Colon (tissue), 2 donors: ENCODE results near the gene PISD.
"Not testable (repeated sequence)": the region's sequence is repeated elsewhere in the genome, so short reads cannot be mapped to it uniquely, and the experiment has no call there.

Source experiments
- FAIRE-seq: peaks from 2 replicates; lab custom pipeline; 2012; peaks lifted over from hg19 to GRCh38; lab: Jason Lieb, UNC
- donor health status: control.
- donor health status: control.

Gene PISD

DNA sequence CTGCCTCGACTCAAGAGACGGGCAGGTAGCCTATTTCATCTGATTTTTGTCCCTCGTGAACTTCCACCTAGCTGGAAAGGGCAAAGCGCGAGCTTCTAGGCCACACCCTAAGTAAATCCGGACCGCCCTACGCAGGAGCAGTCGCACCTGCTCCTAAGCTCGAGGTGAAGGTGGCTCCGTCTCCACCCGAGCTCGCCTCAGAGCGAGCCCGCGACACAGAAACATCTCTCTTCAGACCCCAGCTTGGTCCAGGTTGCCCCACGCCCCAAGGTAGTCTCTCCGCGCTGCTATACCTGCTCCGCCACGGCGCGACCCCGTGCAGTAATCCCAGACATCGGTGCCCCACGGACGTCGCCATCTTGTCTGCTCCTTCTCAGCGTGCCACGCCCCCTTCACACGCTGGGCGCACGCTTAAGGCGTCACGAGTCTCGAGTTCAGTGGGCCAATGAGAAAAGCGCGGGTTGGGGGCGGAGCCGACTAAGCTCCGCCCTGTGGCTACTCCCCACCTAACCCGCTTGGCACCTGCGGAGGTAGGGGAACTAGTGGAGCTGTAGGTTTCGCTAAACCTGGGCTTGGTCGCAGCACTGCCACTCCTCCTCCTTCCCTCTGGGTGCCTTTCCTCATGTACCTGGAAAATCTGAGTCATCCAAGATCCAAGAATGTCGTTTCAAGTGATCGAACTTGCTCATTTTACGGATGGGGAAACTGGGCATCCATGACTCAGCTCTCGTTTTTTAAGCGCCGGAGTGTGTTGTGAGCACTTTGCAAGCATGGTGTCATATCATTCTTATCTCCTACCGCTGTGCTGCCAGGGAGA, at the start of gene PISD:
TSS of gene PISD (minus strand) at position 365 of the 817 bp plus-strand sequence. CDS start at position 358, 7 bp downstream.
- no peak for FAIRE-seq

- FAIRE-seq: not testable (repeated sequence)
Measured at GRCh38 chr22:31711226-31711625, 49.2 kb upstream of the PISD start.

DNA sequence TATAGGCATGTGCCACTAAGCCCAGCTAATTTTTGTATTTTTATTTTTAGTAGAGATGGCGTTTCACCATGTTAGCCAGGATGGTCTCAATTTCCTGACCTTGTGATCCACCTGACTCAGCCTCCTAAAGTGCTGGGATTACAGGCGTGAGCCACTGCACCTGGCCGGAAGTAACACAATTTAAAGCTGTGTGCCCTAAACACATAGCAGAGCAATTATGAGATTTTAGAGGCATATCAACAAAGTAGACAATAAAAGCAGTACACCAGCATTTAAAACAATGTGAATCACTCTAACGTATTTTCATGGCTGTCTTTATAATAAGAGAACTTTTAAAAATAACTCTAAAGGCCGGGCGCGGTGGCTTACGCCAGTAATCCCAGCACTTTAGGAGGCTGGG, 45.5 kb upstream of the PISD start:
- FAIRE-seq: no peak

GRCh38 chr22:31695423-31695822, 33.4 kb upstream of the PISD start:
- no peak for FAIRE-seq

DNA sequence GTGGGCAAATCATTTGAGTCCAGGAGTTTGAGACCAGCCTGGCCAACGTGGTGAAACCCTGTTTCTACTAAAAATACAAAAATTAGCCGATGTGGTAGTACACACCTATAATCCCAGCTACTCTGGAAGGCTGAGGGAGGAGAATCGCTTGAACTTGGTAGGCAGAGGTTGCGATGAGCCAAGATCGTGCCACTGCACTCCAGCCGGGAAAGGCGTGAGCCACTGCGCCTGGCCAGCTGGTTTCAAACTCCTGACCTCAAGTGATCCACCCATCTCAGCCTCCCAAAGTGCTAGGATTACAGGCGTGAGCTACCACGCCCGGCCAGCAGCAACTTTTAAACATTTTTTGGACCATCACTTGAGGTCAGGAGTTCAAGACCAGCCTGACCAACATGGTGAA, 32.0 kb upstream of the PISD start:
- FAIRE-seq: not testable (repeated sequence)

GRCh38 chr22:31692186-31692886, 30.3 kb upstream of the PISD start:
- FAIRE-seq: no peak

DNA sequence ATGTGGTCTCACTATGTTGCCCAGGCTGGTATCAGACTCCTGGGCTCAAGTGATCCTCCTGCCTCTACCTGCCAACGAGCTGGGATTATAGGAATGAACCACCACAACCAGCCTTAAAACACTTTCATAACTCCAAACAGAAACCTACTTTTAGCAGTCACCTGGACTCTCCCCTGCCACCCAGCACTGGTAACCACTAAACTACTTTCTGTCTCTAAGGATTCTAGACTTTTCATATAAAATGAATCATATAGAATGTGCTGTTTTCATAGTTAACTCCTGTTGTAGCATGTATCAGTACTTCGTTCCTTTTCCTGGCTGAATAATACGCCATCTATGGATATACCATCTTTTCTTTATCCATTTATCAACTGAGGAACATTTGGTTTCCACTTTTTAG, 29.4 kb upstream of the PISD start:
- no peak for FAIRE-seq

DNA sequence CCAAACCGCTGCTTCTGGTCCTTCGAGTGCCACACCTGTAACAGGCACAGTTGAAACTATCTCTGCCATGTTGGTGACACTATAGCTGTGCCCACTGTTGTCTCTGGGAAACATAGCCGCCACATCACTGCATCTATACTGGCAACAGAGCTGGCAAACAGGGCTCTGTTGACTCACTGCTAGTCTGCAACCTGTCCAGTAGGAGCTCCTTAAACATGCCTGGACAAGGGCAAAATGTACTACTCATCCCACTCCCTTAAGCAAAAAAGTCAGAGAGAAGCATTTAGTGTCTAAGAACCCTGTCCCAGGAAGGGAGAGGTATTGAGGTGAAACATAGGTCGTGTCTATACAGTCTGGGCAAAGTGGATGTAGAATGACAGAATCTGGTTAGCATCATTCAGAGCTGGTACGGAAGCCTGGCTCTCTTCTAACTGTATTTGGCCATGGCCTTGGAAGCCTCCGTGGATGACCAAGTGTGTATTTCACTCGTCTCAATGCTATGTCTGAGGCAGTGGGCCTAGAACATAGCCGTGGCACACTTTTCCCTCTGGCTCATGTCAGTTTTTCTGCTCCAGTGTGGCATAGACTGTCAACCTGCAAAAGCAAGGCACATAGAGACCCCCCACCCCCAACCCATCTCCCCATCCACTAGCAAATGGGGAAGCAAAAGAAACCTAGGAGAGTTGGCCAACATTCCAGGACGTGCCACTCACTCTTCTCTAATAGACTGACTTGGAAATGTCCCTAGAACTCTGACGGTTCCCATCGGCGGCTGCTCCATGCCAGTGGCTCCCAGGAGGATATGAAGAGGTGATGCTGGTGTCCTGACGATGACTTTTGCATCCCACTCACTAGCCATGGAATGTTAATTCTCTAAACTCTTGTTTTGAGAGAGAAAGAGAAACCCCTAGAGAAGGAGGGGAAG, 21.4 kb upstream of the PISD start:
- FAIRE-seq: no peak

DNA sequence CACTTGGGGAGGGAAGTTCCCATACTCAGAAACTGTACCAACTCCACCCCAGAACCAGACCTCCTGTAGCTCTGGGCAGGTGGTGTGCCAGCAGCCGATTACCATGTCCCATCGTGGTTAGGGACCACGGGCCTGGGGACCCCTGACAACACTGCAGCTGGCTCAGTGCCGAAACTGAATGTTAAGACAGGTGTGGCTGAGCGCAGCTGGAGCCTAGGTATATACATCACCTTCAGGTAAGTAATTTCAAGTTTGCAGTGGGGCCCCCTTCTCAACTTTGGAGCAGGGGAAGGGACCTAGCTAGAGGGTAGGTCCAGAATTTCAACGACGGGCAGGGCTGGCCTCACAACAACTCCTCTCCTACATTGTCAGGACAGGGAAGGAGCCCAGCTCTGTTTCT, 20.7 kb upstream of the PISD start:
- no peak for FAIRE-seq

DNA sequence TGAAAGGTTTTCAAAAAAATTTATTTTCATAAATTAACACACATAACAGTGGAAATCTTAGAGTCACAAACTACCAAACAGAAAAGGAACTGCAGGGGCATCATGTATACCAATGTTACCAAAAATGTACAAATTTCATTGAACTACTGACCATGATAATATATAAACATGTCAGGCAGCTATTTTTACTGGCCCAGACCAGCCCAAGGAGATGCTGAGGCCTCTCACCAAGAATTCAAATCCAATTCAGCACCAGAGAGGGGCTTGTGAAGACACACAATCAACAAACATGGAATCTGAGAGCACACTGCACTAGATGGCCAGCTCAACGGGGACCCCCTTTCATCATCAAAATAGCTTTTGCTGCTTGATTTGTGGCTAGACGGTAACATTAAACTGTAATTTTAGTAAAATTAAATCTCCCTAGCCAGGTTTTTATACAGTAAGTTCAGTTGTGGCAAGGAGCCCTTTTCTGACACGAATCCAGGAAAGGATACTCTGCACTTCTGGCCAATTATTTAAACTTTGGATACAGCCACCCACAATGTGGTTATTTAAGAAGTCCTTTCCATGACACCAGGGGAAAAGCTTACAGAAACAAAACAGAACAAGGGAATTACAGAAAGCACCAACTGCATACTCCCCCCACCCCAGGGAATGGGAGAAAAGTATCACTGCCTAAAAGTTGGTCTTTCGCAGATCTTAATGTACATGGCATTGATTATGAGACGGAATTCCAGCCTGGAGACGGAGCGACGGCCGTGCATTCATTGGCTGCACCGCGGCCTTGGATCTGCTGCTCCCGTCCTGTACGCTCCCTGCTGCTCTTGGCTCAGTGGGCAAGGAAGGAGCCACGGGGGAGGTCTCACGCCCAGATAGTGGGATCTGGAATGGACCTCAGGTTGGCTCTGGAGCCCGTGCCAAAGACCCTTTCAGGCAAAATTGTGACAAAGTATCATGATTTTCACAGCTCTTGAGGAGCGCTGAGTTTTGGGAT, 19.6 kb upstream of the PISD start:
- no peak for FAIRE-seq

DNA sequence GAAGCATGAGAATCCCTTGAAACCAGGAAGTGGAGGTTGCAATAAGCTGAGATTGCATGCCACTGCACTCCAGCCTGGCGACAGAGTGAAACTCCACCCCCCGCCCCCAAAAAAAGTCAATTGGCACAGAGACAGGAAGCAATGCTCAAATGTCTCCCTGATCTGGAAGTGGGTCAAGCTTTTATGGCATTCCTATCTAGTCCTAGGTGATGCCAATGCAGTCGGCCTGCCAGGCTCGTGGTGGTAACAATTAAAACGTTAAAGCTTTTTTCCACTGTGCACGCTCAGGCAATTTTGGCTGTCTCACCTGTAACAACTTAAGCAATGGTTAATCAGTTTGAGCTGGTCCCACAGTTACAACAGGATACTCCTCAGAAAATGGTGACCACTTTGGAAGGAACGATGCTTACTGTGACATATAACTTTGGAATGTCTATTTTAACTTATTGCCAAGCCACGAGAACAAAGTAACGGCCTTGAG, 18.9 kb upstream of the PISD start:
- FAIRE-seq: no peak

DNA sequence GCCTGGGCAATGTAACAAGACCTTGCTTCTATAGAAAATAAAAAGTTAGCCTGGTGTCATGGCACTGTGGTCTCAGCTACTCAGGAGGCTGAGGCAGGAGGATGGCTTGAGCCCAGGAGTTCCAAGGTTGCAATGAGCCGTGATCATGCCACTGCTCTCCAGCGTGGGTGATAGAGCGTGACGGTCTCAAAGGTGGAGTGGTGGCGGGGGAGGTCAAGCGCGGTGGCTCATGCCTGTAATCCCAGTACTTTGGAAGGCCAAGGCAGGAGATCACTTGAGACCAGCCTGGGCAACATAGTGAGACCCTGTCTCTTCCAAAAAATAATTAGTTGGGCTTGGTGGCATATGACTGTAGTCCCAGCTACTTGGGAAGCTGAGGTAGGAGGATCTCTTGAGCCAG, 16.7 kb upstream of the PISD start:
- FAIRE-seq: no peak

DNA sequence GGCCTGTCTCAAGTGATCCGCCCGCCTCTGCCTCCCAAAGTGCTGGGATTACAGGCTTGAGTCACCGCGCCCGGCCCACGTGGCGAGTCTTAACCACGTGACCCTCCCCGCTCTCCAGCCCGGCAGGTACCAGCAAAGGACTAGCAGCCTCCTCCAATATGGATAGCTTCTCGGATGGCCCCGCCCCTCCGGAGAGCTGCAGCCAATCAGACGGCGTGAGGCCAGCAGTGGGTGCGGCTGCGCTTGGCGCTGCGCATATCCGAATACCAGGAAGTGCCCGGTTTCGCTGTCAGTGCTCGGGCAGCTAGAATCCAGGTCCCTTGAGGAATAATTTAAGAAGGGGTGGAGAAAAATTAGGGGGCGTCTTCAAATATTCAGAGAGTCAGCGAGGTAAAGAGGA, 14.7 kb upstream of the PISD start:
- no peak for FAIRE-seq

- not testable (repeated sequence) for FAIRE-seq
Measured at GRCh38 chr22:31674219-31674618, 12.2 kb upstream of the PISD start.

- FAIRE-seq: not testable (repeated sequence)
Measured at GRCh38 chr22:31668849-31669248, 6.8 kb upstream of the PISD start.

GRCh38 chr22:31662668-31663037, 638 bp upstream of the PISD start:
- FAIRE-seq: no peak

DNA sequence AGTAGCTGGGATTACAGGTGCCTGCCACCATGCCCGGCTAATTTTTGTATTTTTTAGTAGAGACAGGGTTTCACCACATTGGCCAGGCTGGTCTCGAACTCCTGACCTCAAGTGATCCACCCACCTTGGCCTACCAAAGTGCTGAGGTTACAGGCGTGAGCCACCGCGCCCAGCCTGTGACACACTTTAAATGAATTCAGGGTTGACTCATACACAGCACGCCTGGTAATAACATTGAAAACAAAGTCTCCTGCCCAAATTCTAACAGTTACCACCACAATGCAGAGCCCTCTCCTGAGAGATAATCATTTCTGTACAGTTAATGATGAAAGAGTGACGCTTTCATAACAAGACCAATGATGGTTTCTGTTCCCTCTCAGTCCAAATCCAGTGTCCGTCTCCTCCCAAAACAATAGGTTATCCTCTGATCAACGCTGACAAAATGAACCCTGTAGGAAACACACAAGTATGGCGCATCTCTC, 1.1 kb downstream of the PISD start:
- not testable (repeated sequence) for FAIRE-seq

DNA sequence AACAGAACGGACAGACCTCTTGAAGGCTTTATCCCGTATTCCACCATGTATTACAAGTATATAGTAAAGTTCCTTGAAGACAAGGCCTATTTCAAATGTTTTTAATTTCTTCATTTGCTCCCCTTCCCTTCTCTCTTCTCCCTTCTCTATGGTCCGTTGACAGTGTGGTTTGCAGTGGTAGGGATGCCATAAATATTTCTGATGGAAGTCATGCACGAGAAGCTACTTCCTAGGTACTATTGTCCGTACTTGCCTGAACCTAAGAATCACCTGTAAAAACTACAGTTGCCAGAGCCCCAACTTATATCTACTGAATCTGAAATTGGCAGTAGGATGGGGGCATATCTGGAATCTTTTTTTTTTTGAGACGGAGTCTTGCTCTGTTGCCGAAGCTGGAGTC, 2.8 kb downstream of the PISD start:
- FAIRE-seq: no peak

DNA sequence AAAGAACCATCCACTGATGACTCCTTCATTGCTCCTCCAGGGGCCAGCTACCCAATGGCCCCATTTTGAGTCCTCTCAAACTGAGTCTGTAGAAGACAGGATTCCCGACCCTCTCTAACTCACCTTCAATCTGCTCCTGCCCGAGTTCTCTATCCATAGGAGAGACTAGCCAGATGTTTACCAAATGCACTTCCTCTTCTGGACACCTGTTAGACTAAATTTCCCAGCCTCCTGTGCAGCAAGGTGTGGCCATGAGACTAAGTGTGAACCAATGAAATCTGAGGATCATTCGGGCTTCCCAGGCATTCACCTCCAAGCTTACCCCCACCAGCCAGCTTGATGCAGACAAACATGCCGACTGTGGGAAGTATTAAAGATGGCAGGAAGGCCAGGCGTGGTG, 7.6 kb downstream of the PISD start:
- FAIRE-seq: no peak

DNA sequence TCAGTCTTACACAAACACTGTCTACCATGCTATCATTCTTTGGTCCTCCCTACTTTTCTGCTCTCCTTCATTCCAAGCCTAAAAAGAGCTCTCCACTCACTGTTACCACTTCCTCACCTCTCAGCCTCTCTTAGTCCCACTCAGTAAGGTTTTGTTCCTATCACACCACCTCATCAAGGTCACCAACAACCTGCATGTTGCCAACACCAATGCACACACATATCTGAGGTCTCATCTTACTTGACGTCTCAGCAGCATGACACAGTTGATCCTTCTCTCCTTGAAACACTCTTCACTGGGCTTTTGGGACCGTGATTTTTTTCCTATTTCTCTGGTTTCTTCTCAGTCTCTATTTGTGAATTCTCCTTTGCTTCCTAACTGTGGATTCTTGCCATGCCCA, 8.1 kb downstream of the PISD start:
- no peak for FAIRE-seq
